Liver (tissue), 9 donors: ENCODE data around the gene HDAC2. TPM values are rescaled to one million over a fixed set of nuclear protein-coding genes. Genes with fewer than 3 reads are reported as not detected.

ENCODE experiments used
- DNase-seq: peaks from one replicate; pipeline ENCODE4 v3.0.0-alpha.2; 2017; ENCODE audit warnings: low spot score
- H3K27ac ChIP-seq, 2 donors: one replicate each; pipeline ENCODE4 v1.7.0; 2013; ENCODE audit warnings: inconsistent platforms in 2 of 2, low read length in 2 of 2, control low read depth in 1 of 2, low read depth in 1 of 2, mild to moderate bottlenecking in 1 of 2
- H3K27me3 ChIP-seq, 4 donors: one replicate each; pipeline versions ENCODE4 v1.6.1 to v1.7.0; 2013; ENCODE audit warnings: low read length in 3 of 4, inconsistent platforms in 1 of 4, mild to moderate bottlenecking in 1 of 4, moderate library complexity in 1 of 4; ENCODE audit not compliant: control insufficient read depth in 4 of 4, insufficient read depth in 4 of 4
- H3K36me3 ChIP-seq, 4 donors: one replicate each; pipeline versions ENCODE4 v1.6.1 to v1.7.0; 2013; ENCODE audit warnings: low read length in 3 of 4, mild to moderate bottlenecking in 3 of 4, low read depth in 1 of 4, moderate library complexity in 1 of 4; ENCODE audit not compliant: control insufficient read depth in 4 of 4, insufficient read depth in 3 of 4
- H3K4me1 ChIP-seq, 4 donors: one replicate each; pipeline versions ENCODE4 v1.6.1 to v1.7.0; 2013; ENCODE audit warnings: low read length in 3 of 4, mild to moderate bottlenecking in 3 of 4, moderate library complexity in 1 of 4; ENCODE audit not compliant: control insufficient read depth in 4 of 4, insufficient read depth in 4 of 4
- H3K4me3 ChIP-seq, 3 donors: one replicate each; pipeline versions ENCODE4 v1.6.1 to v1.7.0; 2013; ENCODE audit warnings: low read length in 3 of 3, control low read depth in 1 of 3, low read depth in 1 of 3, mild to moderate bottlenecking in 1 of 3
- H3K9ac ChIP-seq, 2 donors: one replicate each; pipeline ENCODE4 v1.7.0; 2013; ENCODE audit warnings: low read length in 2 of 2, mild to moderate bottlenecking in 2 of 2, moderate library complexity in 2 of 2, control low read depth in 1 of 2, low read depth in 1 of 2
- H3K9me3 ChIP-seq, 4 donors: one replicate each; pipeline versions ENCODE4 v1.6.1 to v1.7.0; 2013; ENCODE audit warnings: low read length in 3 of 4; ENCODE audit not compliant: control insufficient read depth in 4 of 4
- EGR1 ChIP-seq, 2 donors: IDR thresholded peaks; 2 replicates each; pipeline ENCODE4 v1.6.1; 2016 to 2018; ENCODE audit warnings: antibody characterized with exemption in 2 of 2, low read depth in 2 of 2
- FOXA1 ChIP-seq: IDR thresholded peaks from 2 replicates; pipeline ENCODE4 v1.6.1; 2016; ENCODE audit warnings: antibody characterized with exemption
- FOXA2 ChIP-seq: IDR thresholded peaks from 2 replicates; pipeline ENCODE4 v1.6.1; 2016; ENCODE audit warnings: antibody characterized with exemption
- GABPA ChIP-seq, 2 donors: IDR thresholded peaks in 1 of 2; conservative IDR thresholded peaks in 1 of 2; 2 replicates each; pipeline ENCODE4 v1.6.1; 2016; ENCODE audit warnings: antibody characterized with exemption in 2 of 2, mild to moderate bottlenecking in 1 of 2, moderate library complexity in 1 of 2
- HNF4A ChIP-seq, 2 donors: conservative IDR thresholded peaks; 2 replicates each; pipeline ENCODE4 v1.6.1; 2016; ENCODE audit warnings: antibody characterized with exemption in 2 of 2, mild to moderate bottlenecking in 2 of 2
- HNF4G ChIP-seq: IDR thresholded peaks from 2 replicates; pipeline ENCODE4 v1.6.1; 2016; ENCODE audit warnings: antibody characterized with exemption
- JUND ChIP-seq, 2 donors: IDR thresholded peaks; 2 replicates each; pipeline ENCODE4 v1.6.1; 2016; ENCODE audit warnings: antibody characterized with exemption in 2 of 2
- NR2F2 ChIP-seq: IDR thresholded peaks from 2 replicates; pipeline ENCODE4 v1.6.1; 2016; ENCODE audit warnings: antibody characterized with exemption
- RAD21 ChIP-seq, 2 donors: IDR thresholded peaks; 2 replicates each; pipeline ENCODE4 v1.6.1; 2016; ENCODE audit warnings: antibody characterized with exemption in 2 of 2, mild to moderate bottlenecking in 2 of 2
- RXRA ChIP-seq, 2 donors: IDR thresholded peaks; 2 replicates each; pipeline ENCODE4 v1.6.1; 2017 to 2018; ENCODE audit warnings: antibody characterized with exemption in 2 of 2, mild to moderate bottlenecking in 1 of 2
- SP1 ChIP-seq: IDR thresholded peaks from 2 replicates; pipeline ENCODE4 v1.6.1; 2018; ENCODE audit warnings: antibody characterized with exemption, mild to moderate bottlenecking
- TAF1 ChIP-seq: conservative IDR thresholded peaks from 2 replicates; pipeline ENCODE4 v1.6.1; 2016; ENCODE audit warnings: antibody characterized with exemption, mild to moderate bottlenecking
- YY1 ChIP-seq: IDR thresholded peaks from 2 replicates; pipeline ENCODE4 v1.6.1; 2016; ENCODE audit warnings: antibody characterized with exemption, mild to moderate bottlenecking
- WGBS: extraction: QIAGEN DNeasy Blood & Tissue Kit; methylation state at CpG from one replicate; pipeline ENCODE4 v1.1.7; 2013; 5-methylcytosine and 5-hydroxymethylcytosine counted together
- polyA plus RNA-seq, 2 donors: library from polyadenylated mRNA; stranded (reverse) in 1 of 2; unstranded in 1 of 2; fragments of 200-250 nt in 1 of 2; fragments of >200 nt in 1 of 2; fragmentation: Nextera tagmentation in 1 of 2; extraction: Ambion mirVana in 1 of 2; gene quantifications; one replicate each; pipeline versions ENCODE4 v1.2.1 to v1.2.3, GENCODE V29; 2013 to 2015
- total RNA-seq, 2 donors: library from RNA; depleted of rRNA; stranded (reverse); fragments of >200 nt; gene quantifications; one replicate each; pipeline ENCODE4 v1.2.3, GENCODE V29; 2014
- TF ChIP-seq, protein P1 (sequence below): IDR thresholded peaks from 2 replicates; pipeline ENCODE4 v1.6.1; 2016; ENCODE audit warnings: antibody characterized with exemption
- TF ChIP-seq, protein P2 (sequence below): IDR thresholded peaks from 2 replicates; pipeline ENCODE4 v1.6.1; 2016; ENCODE audit warnings: antibody characterized with exemption
- TF ChIP-seq, protein P3 (sequence below): IDR thresholded peaks from 2 replicates; pipeline ENCODE4 v1.6.1; 2016; ENCODE audit warnings: antibody characterized with exemption
- TF ChIP-seq, protein P4 (sequence below): IDR thresholded peaks from 2 replicates; pipeline ENCODE4 v1.6.1; 2016; ENCODE audit warnings: antibody characterized with exemption, mild to moderate bottlenecking
- TF ChIP-seq, protein P5 (sequence below): fragments of 150-350 bp; IDR thresholded peaks from 2 replicates; pipeline ENCODE4 v1.5.1; 2017; ENCODE audit warnings: improper control_type of control experiment, low read depth, low read length; ENCODE audit not compliant: missing input control
- donor health status: healthy.
- donor health status: healthy.
- donor health status: healthy.
- donor health status: healthy.
- donor health status: healthy.

Gene HDAC2
- total and polyA plus RNA-seq, 4 donors, result 14.7 to 56.9 (median 21.0) TPM

DNA sequence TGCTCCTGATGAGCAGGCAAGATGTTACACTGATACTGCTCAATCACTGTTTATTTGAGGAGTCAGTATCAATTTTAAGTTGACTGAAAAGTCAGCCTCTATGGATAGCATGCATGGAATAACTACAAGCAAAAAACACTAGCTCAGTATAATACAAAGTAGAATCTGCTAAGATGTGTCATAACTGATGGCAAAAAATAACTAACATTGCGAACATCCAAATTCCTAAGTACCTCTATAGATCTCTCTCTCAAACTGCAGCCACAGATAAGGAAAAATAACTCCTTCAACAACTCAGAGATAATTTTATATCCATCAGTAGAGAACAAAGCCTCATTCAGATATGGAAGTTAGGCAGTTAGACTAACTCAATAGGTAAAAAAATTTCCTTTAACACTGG lies 16.3 kb downstream of the HDAC2 start:
- no peaks in the 10 kb centered on the region for H3K27me3 ChIP-seq
- H3K36me3 ChIP-seq, result peaks cover 4 to 22% (median 7%) of the 10 kb centered on the region in 4 donors
- DNase-seq, result no peak
- WGBS, result 100% methylated on average over 1 of the region's 1 CpG
- H3K4me3 ChIP-seq, result no peak overlapping the region
- no peaks in the 10 kb centered on the region for H3K4me1 ChIP-seq
- no peak overlapping the region for H3K9ac ChIP-seq
- no peaks in the 10 kb centered on the region for H3K9me3 ChIP-seq
- TF ChIP-seq NR2F2, result no peak
- no peak for TF ChIP-seq JUND (IDR thresholded peaks at IDR 0.05)
- TF ChIP-seq TAF1, result no peak
- TF ChIP-seq, protein P1, sequence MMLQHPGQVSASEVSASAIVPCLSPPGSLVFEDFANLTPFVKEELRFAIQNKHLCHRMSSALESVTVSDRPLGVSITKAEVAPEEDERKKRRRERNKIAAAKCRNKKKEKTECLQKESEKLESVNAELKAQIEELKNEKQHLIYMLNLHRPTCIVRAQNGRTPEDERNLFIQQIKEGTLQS, result no peak
- TF ChIP-seq GABPA (IDR thresholded peaks at IDR 0.05 in 1 of 2, conservative IDR thresholded peaks at IDR 0.05 in 1 of 2), result no peak
- no peak for TF ChIP-seq SP1
- no peak overlapping the region for H3K27ac ChIP-seq

DNA sequence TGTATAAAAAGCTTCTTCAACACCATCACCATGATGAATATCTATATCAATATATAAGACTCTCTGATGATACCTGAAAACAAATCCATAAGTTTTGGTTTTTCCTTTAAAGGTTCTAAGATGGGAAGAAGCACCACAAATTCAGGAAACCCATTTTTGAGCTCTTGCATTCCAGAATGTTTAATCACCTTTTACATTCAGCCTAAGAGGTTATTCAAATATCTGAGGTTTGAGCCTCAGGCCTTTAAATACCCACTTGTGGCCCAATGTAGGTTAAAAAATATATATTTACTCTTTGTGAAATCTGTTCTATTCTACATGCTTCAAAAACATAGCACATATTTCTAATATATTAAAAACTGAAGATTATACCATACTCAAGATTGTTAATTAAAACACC lies 17.6 kb downstream of the HDAC2 start:
- H3K4me1 ChIP-seq, result no peaks in the 10 kb centered on the region
- H3K36me3 ChIP-seq, result peaks cover 4 to 22% (median 7%) of the 10 kb centered on the region in 4 donors
- no peaks in the 10 kb centered on the region for H3K27me3 ChIP-seq
- TF ChIP-seq HNF4G (no peak), EGR1 (IDR thresholded peaks at IDR 0.05; ENCODE audit: low read depth in 2 of 2) (no peak), GABPA (IDR thresholded peaks at IDR 0.05 in 1 of 2, conservative IDR thresholded peaks at IDR 0.05 in 1 of 2) (no peak), TAF1 (no peak), HNF4A (conservative IDR thresholded peaks at IDR 0.05) (no peak), SP1 (no peak), FOXA1 (no peak), NR2F2 (no peak), YY1 (no peak), FOXA2 (no peak), RXRA (IDR thresholded peaks at IDR 0.05) (no peak), RAD21 (IDR thresholded peaks at IDR 0.05) (no peak), JUND (IDR thresholded peaks at IDR 0.05) (no peak)
- TF ChIP-seq, protein P2, sequence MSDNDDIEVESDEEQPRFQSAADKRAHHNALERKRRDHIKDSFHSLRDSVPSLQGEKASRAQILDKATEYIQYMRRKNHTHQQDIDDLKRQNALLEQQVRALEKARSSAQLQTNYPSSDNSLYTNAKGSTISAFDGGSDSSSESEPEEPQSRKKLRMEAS, result no peak
- TF ChIP-seq, protein P3, sequence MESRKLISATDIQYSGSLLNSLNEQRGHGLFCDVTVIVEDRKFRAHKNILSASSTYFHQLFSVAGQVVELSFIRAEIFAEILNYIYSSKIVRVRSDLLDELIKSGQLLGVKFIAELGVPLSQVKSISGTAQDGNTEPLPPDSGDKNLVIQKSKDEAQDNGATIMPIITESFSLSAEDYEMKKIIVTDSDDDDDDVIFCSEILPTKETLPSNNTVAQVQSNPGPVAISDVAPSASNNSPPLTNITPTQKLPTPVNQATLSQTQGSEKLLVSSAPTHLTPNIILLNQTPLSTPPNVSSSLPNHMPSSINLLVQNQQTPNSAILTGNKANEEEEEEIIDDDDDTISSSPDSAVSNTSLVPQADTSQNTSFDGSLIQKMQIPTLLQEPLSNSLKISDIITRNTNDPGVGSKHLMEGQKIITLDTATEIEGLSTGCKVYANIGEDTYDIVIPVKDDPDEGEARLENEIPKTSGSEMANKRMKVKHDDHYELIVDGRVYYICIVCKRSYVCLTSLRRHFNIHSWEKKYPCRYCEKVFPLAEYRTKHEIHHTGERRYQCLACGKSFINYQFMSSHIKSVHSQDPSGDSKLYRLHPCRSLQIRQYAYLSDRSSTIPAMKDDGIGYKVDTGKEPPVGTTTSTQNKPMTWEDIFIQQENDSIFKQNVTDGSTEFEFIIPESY, result no peak
- TF ChIP-seq, protein P4, sequence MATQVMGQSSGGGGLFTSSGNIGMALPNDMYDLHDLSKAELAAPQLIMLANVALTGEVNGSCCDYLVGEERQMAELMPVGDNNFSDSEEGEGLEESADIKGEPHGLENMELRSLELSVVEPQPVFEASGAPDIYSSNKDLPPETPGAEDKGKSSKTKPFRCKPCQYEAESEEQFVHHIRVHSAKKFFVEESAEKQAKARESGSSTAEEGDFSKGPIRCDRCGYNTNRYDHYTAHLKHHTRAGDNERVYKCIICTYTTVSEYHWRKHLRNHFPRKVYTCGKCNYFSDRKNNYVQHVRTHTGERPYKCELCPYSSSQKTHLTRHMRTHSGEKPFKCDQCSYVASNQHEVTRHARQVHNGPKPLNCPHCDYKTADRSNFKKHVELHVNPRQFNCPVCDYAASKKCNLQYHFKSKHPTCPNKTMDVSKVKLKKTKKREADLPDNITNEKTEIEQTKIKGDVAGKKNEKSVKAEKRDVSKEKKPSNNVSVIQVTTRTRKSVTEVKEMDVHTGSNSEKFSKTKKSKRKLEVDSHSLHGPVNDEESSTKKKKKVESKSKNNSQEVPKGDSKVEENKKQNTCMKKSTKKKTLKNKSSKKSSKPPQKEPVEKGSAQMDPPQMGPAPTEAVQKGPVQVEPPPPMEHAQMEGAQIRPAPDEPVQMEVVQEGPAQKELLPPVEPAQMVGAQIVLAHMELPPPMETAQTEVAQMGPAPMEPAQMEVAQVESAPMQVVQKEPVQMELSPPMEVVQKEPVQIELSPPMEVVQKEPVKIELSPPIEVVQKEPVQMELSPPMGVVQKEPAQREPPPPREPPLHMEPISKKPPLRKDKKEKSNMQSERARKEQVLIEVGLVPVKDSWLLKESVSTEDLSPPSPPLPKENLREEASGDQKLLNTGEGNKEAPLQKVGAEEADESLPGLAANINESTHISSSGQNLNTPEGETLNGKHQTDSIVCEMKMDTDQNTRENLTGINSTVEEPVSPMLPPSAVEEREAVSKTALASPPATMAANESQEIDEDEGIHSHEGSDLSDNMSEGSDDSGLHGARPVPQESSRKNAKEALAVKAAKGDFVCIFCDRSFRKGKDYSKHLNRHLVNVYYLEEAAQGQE, result no peak
- TF ChIP-seq, protein P1, result no peak
- TF ChIP-seq, protein P5, sequence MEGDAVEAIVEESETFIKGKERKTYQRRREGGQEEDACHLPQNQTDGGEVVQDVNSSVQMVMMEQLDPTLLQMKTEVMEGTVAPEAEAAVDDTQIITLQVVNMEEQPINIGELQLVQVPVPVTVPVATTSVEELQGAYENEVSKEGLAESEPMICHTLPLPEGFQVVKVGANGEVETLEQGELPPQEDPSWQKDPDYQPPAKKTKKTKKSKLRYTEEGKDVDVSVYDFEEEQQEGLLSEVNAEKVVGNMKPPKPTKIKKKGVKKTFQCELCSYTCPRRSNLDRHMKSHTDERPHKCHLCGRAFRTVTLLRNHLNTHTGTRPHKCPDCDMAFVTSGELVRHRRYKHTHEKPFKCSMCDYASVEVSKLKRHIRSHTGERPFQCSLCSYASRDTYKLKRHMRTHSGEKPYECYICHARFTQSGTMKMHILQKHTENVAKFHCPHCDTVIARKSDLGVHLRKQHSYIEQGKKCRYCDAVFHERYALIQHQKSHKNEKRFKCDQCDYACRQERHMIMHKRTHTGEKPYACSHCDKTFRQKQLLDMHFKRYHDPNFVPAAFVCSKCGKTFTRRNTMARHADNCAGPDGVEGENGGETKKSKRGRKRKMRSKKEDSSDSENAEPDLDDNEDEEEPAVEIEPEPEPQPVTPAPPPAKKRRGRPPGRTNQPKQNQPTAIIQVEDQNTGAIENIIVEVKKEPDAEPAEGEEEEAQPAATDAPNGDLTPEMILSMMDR, result no peak
- no peak overlapping the region for H3K9ac ChIP-seq
- no peak overlapping the region for H3K4me3 ChIP-seq
- no peak for DNase-seq
- no peak overlapping the region for H3K27ac ChIP-seq
- H3K9me3 ChIP-seq, result no peaks in the 10 kb centered on the region
